Natural killer cell (primary cell): ENCODE measurements around the gene SNX8. TPM values are rescaled to one million over a fixed set of nuclear protein-coding genes. Genes with fewer than 3 reads are reported as not detected.
A peak's percentile ranks its signal among the peaks of the same experiment; 100 is the strongest.

Experiments
- ATAC-seq, 3 donors: fragments of 150-1000 bp in 2 of 3; fragments of 200-7000 bp in 1 of 3; cut with Tn5 transposase; 1 replicate in 1 of 3; 2 replicates in 2 of 3; pipeline ENCODE4 v1.10.0; 2021; ENCODE audit warnings: mild to moderate bottlenecking in 2 of 3, moderate library complexity in 2 of 3
- DNase-seq, 2 donors: peaks; one replicate each; pipeline versions ENCODE4 v3.0.0 to v3.0.0-alpha.2; 2013 to 2021; ENCODE audit warnings: mixed read lengths in 1 of 2
- H3K27ac ChIP-seq: one replicate; pipeline ENCODE4 v1.5.1; 2013; ENCODE audit warnings: mild to moderate bottlenecking, low read length
- H3K27me3 ChIP-seq: one replicate; pipeline ENCODE4 v1.6.1; 2013; ENCODE audit warnings: low read length; ENCODE audit not compliant: control insufficient read depth, insufficient read depth
- H3K36me3 ChIP-seq: one replicate; pipeline ENCODE4 v1.6.1; 2013; ENCODE audit warnings: low read length; ENCODE audit not compliant: control insufficient read depth, insufficient read depth
- H3K4me1 ChIP-seq: one replicate; pipeline ENCODE4 v1.6.1; 2013; ENCODE audit warnings: low read length; ENCODE audit not compliant: control insufficient read depth, insufficient read depth
- H3K4me3 ChIP-seq: one replicate; pipeline ENCODE4 v1.5.1; 2013; ENCODE audit warnings: low read length
- H3K9me3 ChIP-seq: one replicate; pipeline ENCODE4 v1.6.1; 2013; ENCODE audit warnings: low read length; ENCODE audit not compliant: control insufficient read depth, insufficient read depth
- H3K27ac Mint-ChIP-seq, 2 donors: one replicate each; pipeline ENCODE4 v1.8.0; 2022; ENCODE audit warnings: mild to moderate bottlenecking in 2 of 2, mixed read lengths in 2 of 2, moderate library complexity in 1 of 2
- H3K27me3 Mint-ChIP-seq, 2 donors: one replicate each; pipeline ENCODE4 v1.8.0; 2022; ENCODE audit warnings: low read depth in 2 of 2, mixed read lengths in 2 of 2
- H3K36me3 Mint-ChIP-seq: one replicate; pipeline ENCODE4 v1.8.0; 2022; ENCODE audit warnings: mixed read lengths
- H3K4me1 Mint-ChIP-seq, 2 donors: one replicate each; pipeline ENCODE4 v1.8.0; 2022; ENCODE audit warnings: mixed read lengths in 2 of 2
- H3K4me3 Mint-ChIP-seq: one replicate; pipeline ENCODE4 v1.8.0; 2022; ENCODE audit warnings: mild to moderate bottlenecking, moderate library complexity, mixed read lengths
- H3K9me3 Mint-ChIP-seq, 2 donors: one replicate each; pipeline ENCODE4 v1.8.0; 2022; ENCODE audit warnings: mixed read lengths in 2 of 2
- CTCF ChIP-seq: fragments of 200-600 bp; IDR thresholded peaks from one replicate; pipeline ENCODE4 v1.8.0; 2022; ENCODE audit warnings: antibody characterized with exemption
- WGBS: methylation state at CpG from one replicate; pipeline ENCODE4 v1.1.7; 2013; ENCODE audit warnings: missing lambda C conversion rate; ENCODE audit not compliant: insufficient coverage; 5-methylcytosine and 5-hydroxymethylcytosine counted together
- intact Hi-C: fragments of 100-400 bp; cut with micrococcal nuclease; formaldehyde crosslinking; loops from one replicate; pipeline ENCODE4 v1.14.2; 2022
- total RNA-seq, 4 donors: library from RNA; stranded (reverse); fragments of 120-200 nt in 1 of 4; gene quantifications; one replicate each; pipeline versions ENCODE4 v1.2.3 to v1.2.4, GENCODE V29; 2013 to 2022

Gene SNX8
- total RNA-seq, result 10 to 100 TPM in 2 of 3 donors, 1 to 10 TPM in 1; 8.3 to 15.7 (median 12.6) TPM
- total RNA-seq (2013), result 13.9 TPM

- DNase-seq, result peak; percentile 94 to 95
- H3K4me1 Mint-ChIP-seq, result peaks cover 5 to 18% of the 10 kb centered on the region in 2 donors
- H3K27ac Mint-ChIP-seq, result peak within 1 kb of the TSS in 1 of 2 donors; percentile 77
- no peaks in the 10 kb centered on the region for H3K9me3 Mint-ChIP-seq
- H3K27me3 ChIP-seq, result no peaks in the 10 kb centered on the region
- under 1% methylated on average over 78 of the region's 78 CpGs for WGBS
- peak within 1 kb of the TSS; percentile 85 for H3K4me3 ChIP-seq
- H3K36me3 Mint-ChIP-seq, result no peaks in the 10 kb centered on the region
- TF ChIP-seq CTCF, result no peak
- H3K9me3 ChIP-seq, result no peaks in the 10 kb centered on the region
- peak; percentile 93 to 99 (median 94) for ATAC-seq
- no peaks in the 10 kb centered on the region for H3K36me3 ChIP-seq
- peaks cover 23% of the 10 kb centered on the region for H3K4me1 ChIP-seq
- intact Hi-C loops, result loop anchor here (1.0 kb wide), 1 partner anchor 40 kb away; the partner anchor contains the start of gene EIF3B
- peaks cover 0 to 3% of the 10 kb centered on the region in 2 donors for H3K27me3 Mint-ChIP-seq
- H3K27ac ChIP-seq, result peak within 1 kb of the TSS; percentile 81
- peak within 1 kb of the TSS; percentile 96 for H3K4me3 Mint-ChIP-seq
Measured at GRCh38 chr7:2314209-2314955, at the start of gene SNX8. TSS of gene SNX8 (minus strand) at chr7:2314441. CDS start at chr7:2314421, 20 bp downstream.

GRCh38 chr7:2362385-2363088 is 48.3 kb upstream of the SNX8 start:
- Mint-ChIP-seq H3K27me3 (no peaks in the 10 kb centered on the region), H3K4me1 (peaks cover 52 to 53% of the 10 kb centered on the region in 2 donors), H3K9me3 (no peaks in the 10 kb centered on the region), H3K4me3 (peak overlapping the region; percentile 87), H3K36me3 (no peaks in the 10 kb centered on the region), H3K27ac (peak overlapping the region; percentile 85 to 96)
- WGBS, result 74% methylated on average over 27 of the region's 27 CpGs
- H3K9me3 ChIP-seq, result no peaks in the 10 kb centered on the region
- no peaks in the 10 kb centered on the region for H3K27me3 ChIP-seq
- H3K4me3 ChIP-seq, result no peak overlapping the region
- no peak for TF ChIP-seq CTCF
- DNase-seq (peak in 1 of 2 donors; percentile 43), ATAC-seq (peak; percentile 84 to 94 (median 90))
- intact Hi-C loops, result loop anchor here (2.0 to 5.0 kb wide), 2 partner anchors 45 to 56 kb away; no protein-coding TSS in a partner anchor
- H3K4me1 ChIP-seq, result peaks cover 30% of the 10 kb centered on the region
- peaks cover 65% of the 10 kb centered on the region for H3K36me3 ChIP-seq
- H3K27ac ChIP-seq, result peak overlapping the region; percentile 52

- Histone ChIP-seq H3K4me1 (peaks cover 46% of the 10 kb centered on the region), H3K36me3 (peaks cover 51% of the 10 kb centered on the region), H3K9me3 (no peaks in the 10 kb centered on the region), H3K27me3 (no peaks in the 10 kb centered on the region), H3K27ac (no peak overlapping the region), H3K4me3 (no peak overlapping the region)
- no peak for TF ChIP-seq CTCF
- Mint-ChIP-seq H3K27ac (peak overlapping the region; percentile 42 to 73), H3K36me3 (no peaks in the 10 kb centered on the region), H3K4me1 (peaks cover 62% of the 10 kb centered on the region in 2 donors), H3K4me3 (no peak overlapping the region), H3K9me3 (no peaks in the 10 kb centered on the region), H3K27me3 (no peaks in the 10 kb centered on the region)
- ATAC-seq (no peak), DNase-seq (no peak)
- 96% methylated on average over 6 of the region's 6 CpGs for WGBS
- intact Hi-C loops, result loop anchor here (5.0 kb wide), 1 partner anchor 47 kb away; no protein-coding TSS in a partner anchor
Measured at GRCh38 chr7:2360796-2361195, 46.6 kb upstream of the SNX8 start.
